Measurements from ENCODE around the gene KDM8.

DNA sequence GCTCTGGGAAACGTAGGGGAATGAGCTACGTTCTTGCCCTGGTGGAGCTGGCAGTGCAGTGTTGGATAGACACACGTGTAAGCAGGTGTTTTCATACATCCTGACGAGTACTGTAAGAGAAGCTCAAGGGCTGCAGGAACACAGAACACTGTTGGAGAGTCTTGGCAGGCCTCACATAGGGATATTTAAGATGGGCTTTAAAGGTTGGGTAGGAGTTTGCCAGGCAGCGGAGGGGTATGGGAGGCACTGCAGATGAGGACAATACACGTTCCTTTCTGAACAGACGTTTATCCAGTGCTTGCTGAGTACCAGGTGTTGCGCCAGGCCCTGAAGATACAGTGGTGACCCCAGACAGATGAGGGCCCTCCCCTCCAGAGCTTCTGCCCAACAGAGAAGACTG is 6.3 kb downstream of the KDM8 start:
- TF ChIP-seq, protein P1, sequence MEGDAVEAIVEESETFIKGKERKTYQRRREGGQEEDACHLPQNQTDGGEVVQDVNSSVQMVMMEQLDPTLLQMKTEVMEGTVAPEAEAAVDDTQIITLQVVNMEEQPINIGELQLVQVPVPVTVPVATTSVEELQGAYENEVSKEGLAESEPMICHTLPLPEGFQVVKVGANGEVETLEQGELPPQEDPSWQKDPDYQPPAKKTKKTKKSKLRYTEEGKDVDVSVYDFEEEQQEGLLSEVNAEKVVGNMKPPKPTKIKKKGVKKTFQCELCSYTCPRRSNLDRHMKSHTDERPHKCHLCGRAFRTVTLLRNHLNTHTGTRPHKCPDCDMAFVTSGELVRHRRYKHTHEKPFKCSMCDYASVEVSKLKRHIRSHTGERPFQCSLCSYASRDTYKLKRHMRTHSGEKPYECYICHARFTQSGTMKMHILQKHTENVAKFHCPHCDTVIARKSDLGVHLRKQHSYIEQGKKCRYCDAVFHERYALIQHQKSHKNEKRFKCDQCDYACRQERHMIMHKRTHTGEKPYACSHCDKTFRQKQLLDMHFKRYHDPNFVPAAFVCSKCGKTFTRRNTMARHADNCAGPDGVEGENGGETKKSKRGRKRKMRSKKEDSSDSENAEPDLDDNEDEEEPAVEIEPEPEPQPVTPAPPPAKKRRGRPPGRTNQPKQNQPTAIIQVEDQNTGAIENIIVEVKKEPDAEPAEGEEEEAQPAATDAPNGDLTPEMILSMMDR (IDR thresholded peaks at IDR 0.05; ENCODE audit: insufficient read depth, low read length, poor library complexity, severe bottlenecking), result no peak
- TF ChIP-seq EZH2phosphoT487 (conservative IDR thresholded peaks at IDR 0.05; ENCODE audit: low read length), result no peak
